ENCODE measurements around the gene SDR42E2. TPM values are rescaled to one million over a fixed set of nuclear protein-coding genes. Genes with fewer than 3 reads are reported as not detected.

The SDR42E2 gene
- total RNA-seq, 2 experiments from 2014 or later, result 0.29 TPM; not detected in 1

GRCh38 chr16:22181843-22182242, 19.5 kb downstream of the SDR42E2 start:
- BruUV-seq (replicated peaks), result no TSS peak
- intact Hi-C loops (cut with micrococcal nuclease; ENCODE audit: unreplicated experiment), result no loop called here
- Histone ChIP-seq H3K4me3 (ENCODE audit: low read depth, low read length, poor library complexity, severe bottlenecking) (no peak overlapping the region), H3K36me3 (ENCODE audit: insufficient read depth, low read length) (no peaks in the 10 kb centered on the region), H3K79me2 (ENCODE audit: insufficient read depth, low read depth, low read length) (no peaks in the 10 kb centered on the region), H3K9me3 (ENCODE audit: low read length) (no peaks in the 10 kb centered on the region), H2AFZ (ENCODE audit: low read length) (no peak overlapping the region), H4K20me1 (ENCODE audit: insufficient read depth, low read length) (no peaks in the 10 kb centered on the region), H3K4me1 (ENCODE audit: insufficient read depth, low read length, poor library complexity, severe bottlenecking) (no peaks in the 10 kb centered on the region), H3K27ac (ENCODE audit: low read depth, low read length, poor library complexity, severe bottlenecking) (no peak overlapping the region), H3K9me2 (ENCODE audit: insufficient read depth, low read length) (no peaks in the 10 kb centered on the region), H3K4me2 (ENCODE audit: low read length) (no peak overlapping the region)
- no peak for DNase-seq (ENCODE audit: low spot score)
- CTCF ChIA-PET (ENCODE audit: unreplicated experiment), result interaction anchor here (0.5 kb wide), 1 partner anchor 174 kb away, joined by 4 read pairs; no protein-coding TSS in a partner anchor
- POLR2A ChIA-PET, result interaction anchor here (0.9 kb wide), 1 partner anchor 172 kb away, joined by 4 read pairs; no protein-coding TSS in a partner anchor
- TF ChIP-seq CTCF (conservative IDR thresholded peaks at IDR 0.05; ENCODE audit: low read length) (no peak), EZH2phosphoT487 (IDR thresholded peaks at IDR 0.05; ENCODE audit: borderline replicate concordance, low read depth, low read length) (no peak)

- Histone ChIP-seq H3K9me2 (ENCODE audit: insufficient read depth, low read length) (no peaks in the 10 kb centered on the region), H3K9me3 (ENCODE audit: low read length) (no peaks in the 10 kb centered on the region), H3K4me1 (ENCODE audit: insufficient read depth, low read length, poor library complexity, severe bottlenecking) (peaks cover 4% of the 10 kb centered on the region), H3K36me3 (ENCODE audit: insufficient read depth, low read length) (no peaks in the 10 kb centered on the region), H4K20me1 (ENCODE audit: insufficient read depth, low read length) (no peaks in the 10 kb centered on the region), H3K4me2 (ENCODE audit: low read length) (no peak overlapping the region), H3K27ac (ENCODE audit: low read depth, low read length, poor library complexity, severe bottlenecking) (no peak overlapping the region), H3K4me3 (ENCODE audit: low read depth, low read length, poor library complexity, severe bottlenecking) (no peak overlapping the region), H3K79me2 (ENCODE audit: insufficient read depth, low read depth, low read length) (no peaks in the 10 kb centered on the region), H2AFZ (ENCODE audit: low read length) (no peak overlapping the region)
- DNase-seq (ENCODE audit: low spot score), result no peak
- no peak for TF ChIP-seq CTCF (conservative IDR thresholded peaks at IDR 0.05; ENCODE audit: low read length)
- TF ChIP-seq EZH2phosphoT487 (IDR thresholded peaks at IDR 0.05; ENCODE audit: borderline replicate concordance, low read depth, low read length), result no peak
- no TSS peak for BruUV-seq (replicated peaks)
- intact Hi-C loops (cut with micrococcal nuclease; ENCODE audit: unreplicated experiment), result no loop called here
- ChIA-PET CTCF (ENCODE audit: unreplicated experiment) (no interaction called here), POLR2A (no interaction called here)
Measured at GRCh38 chr16:22183335-22183734, 21.0 kb downstream of the SDR42E2 start.

GRCh38 chr16:22183901-22184614, 21.8 kb downstream of the SDR42E2 start:
- intact Hi-C loops (cut with micrococcal nuclease; ENCODE audit: unreplicated experiment), result no loop called here
- H3K36me3 ChIP-seq (ENCODE audit: insufficient read depth, low read length), result no peaks in the 10 kb centered on the region
- H3K4me1 ChIP-seq (ENCODE audit: insufficient read depth, low read length, poor library complexity, severe bottlenecking), result peaks cover 11% of the 10 kb centered on the region
- ChIA-PET POLR2A (no interaction called here), CTCF (ENCODE audit: unreplicated experiment) (no interaction called here)
- H3K27ac ChIP-seq (ENCODE audit: low read depth, low read length, poor library complexity, severe bottlenecking), result no peak overlapping the region
- no peaks in the 10 kb centered on the region for H3K79me2 ChIP-seq (ENCODE audit: insufficient read depth, low read depth, low read length)
- DNase-seq (ENCODE audit: low spot score), result peak; percentile 55
- no peak overlapping the region for H3K4me3 ChIP-seq (ENCODE audit: low read depth, low read length, poor library complexity, severe bottlenecking)
- H4K20me1 ChIP-seq (ENCODE audit: insufficient read depth, low read length), result no peaks in the 10 kb centered on the region
- no TSS peak for BruUV-seq (replicated peaks)
- H3K9me2 ChIP-seq (ENCODE audit: insufficient read depth, low read length), result no peaks in the 10 kb centered on the region
- TF ChIP-seq EZH2phosphoT487 (IDR thresholded peaks at IDR 0.05; ENCODE audit: borderline replicate concordance, low read depth, low read length), result no peak
- peak; percentile 70 for TF ChIP-seq CTCF (conservative IDR thresholded peaks at IDR 0.05; ENCODE audit: low read length)
- H3K9me3 ChIP-seq (ENCODE audit: low read length), result no peaks in the 10 kb centered on the region
- H3K4me2 ChIP-seq (ENCODE audit: low read length), result no peak overlapping the region
- H2AFZ ChIP-seq (ENCODE audit: low read length), result no peak overlapping the region
